Measurements from ENCODE around the gene NCK1. TPM values are rescaled to one million over a fixed set of nuclear protein-coding genes. Genes with fewer than 3 reads are reported as not detected.
"Not testable (repeated sequence)": the region's sequence is repeated elsewhere in the genome, so short reads cannot be mapped to it uniquely, and the experiment has no call there.

NCK1 gene
- total RNA-seq, 1 donor from 2014 or later, result 54.0 TPM

- Histone ChIP-seq H3K9me3 (no peaks in the 10 kb centered on the region), H3K4me1 (peaks cover 12% of the 10 kb centered on the region), H3K4me3 (no peak overlapping the region), H3K36me3 (no peaks in the 10 kb centered on the region), H3K27ac (no peak overlapping the region), H3K27me3 (no peaks in the 10 kb centered on the region)
- intact Hi-C loops (cut with DNase I), result no loop called here
- no peak for ATAC-seq
- TF ChIP-seq CTCF (IDR thresholded peaks at IDR 0.05), result no peak
- no peak for DNase-seq
Measured at GRCh38 chr3:136960838-136961836, 99.1 kb downstream of the NCK1 start.

DNA sequence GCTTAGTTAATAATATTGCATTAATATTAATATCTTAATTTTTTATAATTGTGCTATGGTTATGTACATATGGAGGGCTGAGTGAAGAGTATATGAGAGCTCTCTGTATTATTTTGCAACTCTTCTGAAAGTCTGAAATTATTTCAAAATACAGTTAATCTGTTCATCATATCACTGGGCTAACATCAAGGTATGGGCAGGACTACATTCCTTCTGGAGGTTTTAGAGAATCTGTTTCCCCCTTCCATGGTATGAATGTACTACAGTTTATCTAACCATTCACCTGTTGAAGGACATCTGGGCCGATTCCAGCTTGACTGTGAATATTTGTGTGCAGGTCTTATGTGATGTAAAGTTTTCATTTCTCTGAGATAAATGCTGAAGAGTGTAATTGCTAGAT is 100.9 kb downstream of the NCK1 start:
- intact Hi-C loops (cut with DNase I), result no loop called here
- H3K9me3 ChIP-seq, result no peaks in the 10 kb centered on the region
- no peak overlapping the region for H3K27ac ChIP-seq
- no peak for DNase-seq
- no peaks in the 10 kb centered on the region for H3K36me3 ChIP-seq
- no peaks in the 10 kb centered on the region for H3K27me3 ChIP-seq
- no peak for TF ChIP-seq CTCF (IDR thresholded peaks at IDR 0.05)
- no peak for ATAC-seq
- no peak overlapping the region for H3K4me3 ChIP-seq
- peaks cover 7% of the 10 kb centered on the region for H3K4me1 ChIP-seq

- H3K27me3 ChIP-seq; H3K4me1 ChIP-seq; DNase-seq; H3K4me3 ChIP-seq; H3K27ac ChIP-seq; ATAC-seq; H3K36me3 ChIP-seq; intact Hi-C loops (cut with DNase I); H3K9me3 ChIP-seq: not testable (repeated sequence)
Measured at GRCh38 chr3:136969539-136969938, 107.5 kb downstream of the NCK1 start.

GRCh38 chr3:136973352-136973751 is 111.3 kb downstream of the NCK1 start:
- Histone ChIP-seq H3K27me3 (no peaks in the 10 kb centered on the region), H3K9me3 (peaks cover 3% of the 10 kb centered on the region), H3K4me1 (no peaks in the 10 kb centered on the region), H3K36me3 (no peaks in the 10 kb centered on the region), H3K27ac (no peak overlapping the region), H3K4me3 (no peak overlapping the region)
- no peak for TF ChIP-seq CTCF (IDR thresholded peaks at IDR 0.05)
- intact Hi-C loops (cut with DNase I), result no loop called here
- no peak for DNase-seq
- no peak for ATAC-seq

- TF ChIP-seq CTCF (IDR thresholded peaks at IDR 0.05), result no peak
- H3K36me3 ChIP-seq, result no peaks in the 10 kb centered on the region
- H3K9me3 ChIP-seq, result peaks cover 3% of the 10 kb centered on the region
- ATAC-seq (no peak), DNase-seq (no peak)
- no peaks in the 10 kb centered on the region for H3K27me3 ChIP-seq
- H3K27ac ChIP-seq, result no peak overlapping the region
- intact Hi-C loops (cut with DNase I), result loop anchor here (5.0 kb wide), 1 partner anchor 868 kb away; no protein-coding TSS in a partner anchor
- no peak overlapping the region for H3K4me3 ChIP-seq
- no peaks in the 10 kb centered on the region for H3K4me1 ChIP-seq
Measured at GRCh38 chr3:136974670-136975069, 112.7 kb downstream of the NCK1 start.

DNA sequence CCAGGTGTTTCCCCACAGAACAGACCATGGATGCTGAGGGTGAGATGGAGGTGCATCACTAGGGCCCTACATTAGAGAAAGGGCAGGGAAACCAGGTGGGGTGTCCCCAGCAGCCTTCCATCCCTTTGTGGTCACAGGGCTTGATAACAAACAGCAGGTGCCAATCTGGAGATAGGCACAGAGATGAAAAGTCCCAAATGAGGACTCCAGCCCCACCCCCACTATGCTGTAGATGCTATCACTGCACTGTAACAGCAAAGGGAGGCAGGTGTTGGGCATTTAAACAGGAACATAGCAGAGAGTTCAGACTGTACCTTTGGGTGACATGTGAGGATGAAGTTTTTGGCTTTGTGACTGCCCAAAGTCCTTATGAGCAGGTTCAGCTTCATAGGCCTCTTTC is 117.2 kb downstream of the NCK1 start:
- Histone ChIP-seq H3K36me3 (no peaks in the 10 kb centered on the region), H3K4me3 (no peak overlapping the region), H3K4me1 (no peaks in the 10 kb centered on the region), H3K9me3 (peaks cover 3% of the 10 kb centered on the region), H3K27me3 (no peaks in the 10 kb centered on the region), H3K27ac (no peak overlapping the region)
- no peak for ATAC-seq
- no peak for DNase-seq
- TF ChIP-seq CTCF (IDR thresholded peaks at IDR 0.05), result no peak
- intact Hi-C loops (cut with DNase I), result loop anchor here (5.0 kb wide), 1 partner anchor 863 kb away; no protein-coding TSS in a partner anchor
